Hematopoietic multipotent progenitor cell (in vitro differentiated cells): ENCODE data around the gene NCOA7. TPM values are rescaled to one million over a fixed set of nuclear protein-coding genes. Genes with fewer than 3 reads are reported as not detected.
"Not testable (repeated sequence)": the region's sequence is repeated elsewhere in the genome, so short reads cannot be mapped to it uniquely, and the experiment has no call there.

Source experiments
- DNase-seq, 3 donors: peaks; one replicate each; pipeline ENCODE4 v3.0.0-alpha.2; 2011 to 2015; ENCODE audit warnings: low read depth in 2 of 3, low spot score in 2 of 3
- total RNA-seq: library from RNA; depleted of rRNA; stranded (reverse); fragments of >200 nt; gene quantifications from one replicate; pipeline ENCODE4 v1.2.3, GENCODE V29; 2012

NCOA7 gene
- total RNA-seq, 1 donor, result 105 TPM

DNA sequence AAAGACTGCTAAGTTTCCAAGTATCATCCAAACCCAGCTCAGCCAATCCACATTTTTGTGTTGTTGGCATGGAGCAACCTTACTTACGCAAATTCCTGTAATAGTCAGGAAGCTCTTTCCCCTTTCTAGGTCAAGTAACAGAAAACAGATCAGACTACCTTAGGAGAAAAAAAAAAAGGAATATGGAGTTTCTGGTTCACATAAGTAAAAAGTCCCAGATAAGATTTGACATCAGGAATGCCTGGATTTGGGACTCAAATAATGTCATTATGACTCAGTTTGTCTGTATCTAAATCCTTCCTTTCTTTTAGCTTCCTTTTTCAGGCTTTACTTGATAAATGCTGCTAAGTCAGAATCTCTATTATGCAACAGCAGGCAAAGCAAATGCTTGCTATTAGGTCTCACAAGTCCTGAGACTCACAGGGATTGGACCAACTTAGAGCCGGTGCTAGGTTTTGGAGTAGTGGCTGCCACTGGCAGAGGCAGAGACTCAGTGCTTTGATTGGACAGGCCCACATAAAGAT is 44.5 kb downstream of the NCOA7 start:
- DNase-seq, result no peak

GRCh38 chr6:125836466-125836865 is 45.7 kb downstream of the NCOA7 start:
- DNase-seq, result no peak

GRCh38 chr6:125839471-125839870 is 48.7 kb downstream of the NCOA7 start:
- no peak for DNase-seq

GRCh38 chr6:125839879-125840278 is 49.1 kb downstream of the NCOA7 start:
- DNase-seq, result no peak

DNA sequence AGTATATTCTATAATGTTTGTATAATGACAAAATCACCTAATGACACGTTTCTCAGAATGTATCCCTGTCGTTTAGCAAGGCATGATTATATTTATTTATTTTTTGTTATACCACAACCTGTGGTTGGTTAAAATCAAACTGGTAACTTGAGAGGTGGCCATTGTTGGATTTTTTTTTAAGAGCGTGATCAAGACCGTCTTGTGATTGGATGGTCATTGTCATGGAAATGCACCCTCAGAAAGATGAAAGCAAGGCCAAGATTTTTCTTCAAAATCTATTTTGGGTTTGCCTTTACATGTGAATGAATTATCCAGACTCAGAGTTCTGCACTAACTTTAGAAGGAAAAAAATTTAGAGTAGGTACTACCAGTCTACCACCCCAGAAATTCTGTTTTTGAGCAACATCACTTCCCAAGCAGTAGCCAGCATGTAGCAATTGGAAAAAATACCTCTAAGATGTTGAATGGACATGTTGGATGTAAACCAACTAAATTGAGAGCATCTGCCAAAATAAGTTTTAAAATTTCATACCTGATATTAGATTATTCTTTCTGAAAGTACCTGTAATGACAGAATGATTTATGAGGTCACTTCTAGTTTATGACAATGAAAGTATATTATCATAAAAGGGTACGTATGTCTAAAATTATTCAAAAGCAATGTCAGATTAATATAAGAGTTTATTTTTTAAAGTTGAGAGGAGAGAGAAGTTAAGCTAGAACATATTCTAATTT is 50.8 kb downstream of the NCOA7 start:
- DNase-seq, result no peak

GRCh38 chr6:125842091-125842626 is 51.4 kb downstream of the NCOA7 start:
- DNase-seq, result no peak

DNA sequence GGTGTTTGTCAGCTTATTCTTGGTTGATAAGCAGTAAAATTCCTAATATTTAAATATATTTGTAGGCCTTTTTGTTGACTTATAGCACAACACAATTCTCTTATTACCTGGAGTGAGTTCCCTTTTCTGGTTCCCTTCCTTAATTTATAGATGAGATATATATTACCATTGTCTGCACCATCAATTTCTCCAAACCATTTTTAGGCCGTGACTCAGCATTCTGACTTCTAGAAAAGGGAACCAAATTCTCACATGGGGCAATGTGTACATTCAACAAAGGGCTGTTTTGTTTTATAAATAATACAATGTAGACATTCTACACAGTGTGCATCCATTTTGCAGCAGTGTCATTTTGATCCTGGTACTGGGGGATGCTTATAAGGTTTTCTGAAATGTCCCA is 52.8 kb downstream of the NCOA7 start:
- peak in 2 of 3 donors; percentile 66 to 73 for DNase-seq

DNA sequence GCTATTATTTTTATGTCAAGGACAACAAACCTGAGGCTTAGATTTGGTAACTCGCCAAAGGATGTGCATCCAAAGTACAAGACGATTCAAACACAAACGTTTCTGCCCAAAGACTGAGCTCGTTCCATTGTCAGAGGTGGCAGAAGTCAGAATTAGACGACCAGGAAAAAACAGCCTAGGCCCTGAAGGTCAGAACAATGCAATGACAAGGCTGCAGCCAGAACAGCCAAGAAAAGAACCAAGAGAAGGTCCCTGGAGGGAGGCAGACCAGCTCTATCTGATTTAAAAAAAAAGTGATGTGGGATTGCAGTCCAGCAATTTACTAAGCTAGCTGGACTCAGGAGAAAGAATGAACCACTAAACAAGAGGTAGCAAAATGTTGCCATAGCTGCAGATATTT is 54.2 kb downstream of the NCOA7 start:
- no peak for DNase-seq

- no peak for DNase-seq
Measured at GRCh38 chr6:125846292-125847024, 55.7 kb downstream of the NCOA7 start.

GRCh38 chr6:125848286-125848685 is 57.5 kb downstream of the NCOA7 start:
- DNase-seq, result not testable (repeated sequence)

- no peak for DNase-seq
Measured at GRCh38 chr6:125850361-125850760, 59.6 kb downstream of the NCOA7 start.

GRCh38 chr6:125852587-125852986 is 61.8 kb downstream of the NCOA7 start:
- DNase-seq, result no peak

DNA sequence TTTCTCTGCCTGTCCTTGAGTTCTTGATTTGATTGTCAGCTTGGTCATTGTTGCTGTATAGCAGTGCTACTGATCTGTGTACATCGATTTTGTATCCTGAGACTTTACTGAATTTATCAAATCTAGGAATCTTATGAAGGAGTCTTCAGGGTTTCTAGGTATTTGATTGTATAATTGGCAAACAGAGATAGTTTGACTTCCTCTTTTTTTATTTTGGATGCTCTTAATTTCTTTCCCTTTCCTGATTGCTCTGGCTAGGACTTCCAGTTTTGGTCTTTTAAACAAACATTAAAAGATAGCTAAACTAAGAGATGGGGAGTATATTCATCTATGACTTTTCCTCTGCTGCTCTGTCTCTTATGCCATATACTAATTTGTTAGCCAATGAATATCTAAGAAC is 62.4 kb downstream of the NCOA7 start:
- no peak for DNase-seq

GRCh38 chr6:125853756-125854155 is 63.0 kb downstream of the NCOA7 start:
- DNase-seq, result no peak

DNA sequence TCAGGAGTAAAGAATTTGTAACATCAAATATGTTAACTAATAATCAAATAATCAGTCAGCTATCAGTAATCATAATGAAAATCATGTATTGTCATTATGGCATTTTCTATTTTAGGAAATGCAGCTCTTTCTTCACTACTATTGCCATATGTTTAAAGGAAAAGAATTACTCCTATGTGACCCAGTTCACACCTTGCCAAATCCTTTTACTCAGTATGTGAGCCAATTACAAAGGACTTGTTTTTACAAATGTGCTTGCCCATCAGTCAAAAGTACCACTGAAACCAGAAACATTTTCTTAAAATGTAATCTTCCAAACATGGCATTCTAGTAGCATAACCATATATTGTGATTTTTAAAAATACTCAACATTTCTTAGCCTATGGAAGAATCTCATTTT is 63.6 kb downstream of the NCOA7 start:
- no peak for DNase-seq

GRCh38 chr6:125855783-125856182 is 65.0 kb downstream of the NCOA7 start:
- no peak for DNase-seq

GRCh38 chr6:125857846-125858245 is 67.1 kb downstream of the NCOA7 start:
- no peak for DNase-seq

DNA sequence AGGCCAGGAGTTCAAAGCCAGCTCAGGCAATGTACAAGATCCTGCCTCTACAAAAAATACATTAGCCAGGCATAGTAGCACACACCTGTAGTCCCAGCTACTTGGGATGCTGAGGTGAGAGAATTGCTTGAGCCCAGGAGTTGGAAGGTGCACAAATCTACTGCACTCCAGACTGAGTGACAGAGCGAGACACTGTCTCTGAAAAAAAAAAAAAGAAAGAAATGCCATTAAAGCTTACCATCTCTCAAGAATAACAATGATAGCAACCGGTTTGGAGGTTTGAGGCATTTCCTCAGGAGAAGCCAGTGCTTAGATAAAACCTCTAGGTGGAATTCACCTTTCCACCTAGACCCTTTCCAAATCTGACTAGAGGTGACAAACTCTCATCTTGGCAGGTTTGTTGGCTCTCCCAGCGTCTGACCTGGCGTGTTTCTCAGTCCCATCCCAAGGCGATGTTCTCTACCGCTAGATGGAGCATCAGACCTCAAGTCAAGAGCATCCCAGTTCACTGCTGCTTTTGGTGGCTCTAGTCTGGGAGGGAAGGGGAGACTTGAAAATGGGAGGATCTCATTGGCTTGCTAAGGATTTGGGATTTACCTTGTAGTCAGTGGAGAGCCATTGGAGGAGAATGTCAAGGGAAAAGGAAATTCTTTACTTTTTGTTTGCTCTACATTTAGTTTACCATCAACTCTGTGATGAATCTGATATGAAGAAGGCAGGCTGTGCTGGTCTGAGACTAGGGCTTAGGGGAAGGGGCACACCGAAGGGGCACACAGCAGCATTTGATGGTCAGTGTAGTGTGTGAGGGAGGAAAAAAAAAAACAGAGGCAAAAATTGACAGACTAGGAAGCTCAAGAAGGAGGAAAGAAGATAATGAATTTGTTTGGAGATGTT is 67.9 kb downstream of the NCOA7 start:
- peak in 2 of 3 donors; percentile 54 to 63 for DNase-seq

DNA sequence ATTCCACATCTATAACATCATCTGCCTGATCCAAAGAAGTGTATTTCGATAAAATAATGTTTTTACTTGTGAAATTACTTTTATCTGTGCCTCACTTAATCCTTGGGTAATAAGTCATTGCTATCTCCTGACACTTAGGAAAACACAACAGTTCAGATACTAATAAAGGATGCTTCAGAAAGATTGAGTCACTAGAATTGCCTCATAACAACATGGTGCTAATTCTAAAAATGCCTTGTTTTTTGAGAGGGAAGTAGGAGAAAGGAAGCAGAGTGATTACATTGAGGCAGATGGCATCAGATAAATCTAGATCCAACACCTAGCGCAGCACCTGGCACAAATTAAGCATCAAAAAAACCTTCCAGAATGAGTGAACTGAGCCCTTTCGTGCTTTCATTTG is 69.0 kb downstream of the NCOA7 start:
- DNase-seq, result no peak

DNA sequence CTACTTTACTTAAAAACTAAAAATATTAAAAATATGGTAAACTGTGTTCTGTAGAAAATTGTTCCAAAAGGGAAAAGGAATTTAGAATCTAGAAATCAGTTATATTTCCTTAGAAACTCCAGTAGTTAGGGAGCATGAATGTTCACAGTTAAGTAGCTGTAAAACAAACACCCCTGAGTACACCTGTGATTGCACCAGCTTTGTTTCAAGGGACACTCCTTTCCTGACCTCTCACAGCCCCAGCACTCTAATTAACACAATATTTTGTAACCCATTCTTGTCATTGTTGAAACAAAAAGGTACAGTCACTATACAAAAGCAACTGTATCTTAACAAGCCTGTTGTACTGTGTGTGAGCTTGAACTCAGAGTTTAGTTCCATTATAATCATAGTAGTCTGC is 72.3 kb downstream of the NCOA7 start:
- no peak for DNase-seq

- no peak for DNase-seq
Measured at GRCh38 chr6:125865015-125865414, 74.3 kb downstream of the NCOA7 start.
